GM18867 (cell line): ENCODE results near the gene HEYL.
A peak's percentile ranks its signal among the peaks of the same experiment; 100 is the strongest.

Source experiments
- ATAC-seq: cut with Tn5 transposase; IDR thresholded peaks from one replicate; pipeline ENCODE4 v1.9.1; 2021; ENCODE audit warnings: mild to moderate bottlenecking, moderate library complexity; ENCODE audit not compliant: unreplicated experiment

HEYL gene

DNA sequence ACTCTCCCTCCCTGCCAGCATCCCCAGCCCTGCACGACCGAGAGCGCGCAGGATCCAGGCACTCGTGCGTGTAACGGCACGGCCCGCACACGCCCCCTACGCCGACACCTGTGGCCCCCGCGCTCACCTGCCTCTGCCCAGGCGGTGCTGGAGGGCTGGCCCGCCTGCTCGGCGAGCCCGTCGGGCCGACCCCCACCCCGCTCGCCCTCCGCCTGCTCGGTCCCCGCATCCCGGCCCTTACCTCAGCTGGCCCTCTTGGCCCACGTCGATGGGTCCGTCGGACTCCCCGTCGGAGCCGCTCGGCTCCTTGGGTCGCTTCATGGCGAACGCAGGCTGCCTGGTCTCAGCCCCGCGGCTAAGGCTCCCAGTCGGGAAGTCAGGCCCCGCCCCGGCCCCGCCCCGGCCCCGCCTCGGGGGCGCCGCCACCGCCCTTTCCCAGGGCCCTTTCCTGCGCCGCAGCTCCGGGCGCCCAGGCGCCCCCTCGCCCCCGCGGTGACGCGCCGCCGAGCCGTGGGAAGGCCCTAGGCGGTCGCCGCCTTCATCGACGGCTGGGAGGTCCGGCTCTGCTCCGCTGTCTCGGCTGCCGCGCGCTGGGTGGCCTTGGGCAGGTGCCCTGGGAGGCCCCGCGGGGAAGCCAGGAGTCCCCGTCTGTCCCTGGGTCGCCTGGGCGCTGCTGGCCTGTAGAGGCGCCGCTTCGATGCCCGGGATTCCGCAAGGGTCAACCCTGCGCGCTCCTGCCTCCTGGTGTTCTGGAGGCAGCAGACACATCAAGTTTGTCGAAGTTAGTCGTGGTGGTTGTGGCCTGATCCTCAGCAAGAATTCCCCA is at the start of gene HEYL:
Gene HEYL, minus strand, starts transcription at position 339 of the 826 bp plus-strand sequence. Its CDS starts 18 bp downstream, at position 321.
- peak; percentile 62 for ATAC-seq

DNA sequence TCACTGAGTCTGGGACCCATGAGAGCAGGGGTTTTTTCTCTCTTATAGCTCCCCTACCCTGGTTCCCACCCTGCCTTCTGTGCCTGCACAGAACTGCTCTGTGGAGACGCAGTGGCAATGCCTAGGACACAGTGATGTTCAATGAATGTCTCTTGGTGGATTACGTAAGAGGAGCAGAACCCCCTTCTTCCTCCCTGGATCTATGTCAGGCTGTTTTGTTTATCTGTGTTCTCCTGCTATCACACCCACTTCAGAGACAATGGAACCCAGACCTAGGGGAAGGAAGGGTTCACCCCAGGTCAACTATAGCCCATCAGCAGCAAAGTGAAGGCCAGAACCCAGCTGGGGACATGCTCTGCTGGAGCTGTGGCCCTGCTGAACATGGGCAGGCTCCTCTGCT is 49.8 kb upstream of the HEYL start:
- no peak for ATAC-seq

GRCh38 chr1:39688706-39689105 is 49.3 kb upstream of the HEYL start:
- ATAC-seq: no peak

DNA sequence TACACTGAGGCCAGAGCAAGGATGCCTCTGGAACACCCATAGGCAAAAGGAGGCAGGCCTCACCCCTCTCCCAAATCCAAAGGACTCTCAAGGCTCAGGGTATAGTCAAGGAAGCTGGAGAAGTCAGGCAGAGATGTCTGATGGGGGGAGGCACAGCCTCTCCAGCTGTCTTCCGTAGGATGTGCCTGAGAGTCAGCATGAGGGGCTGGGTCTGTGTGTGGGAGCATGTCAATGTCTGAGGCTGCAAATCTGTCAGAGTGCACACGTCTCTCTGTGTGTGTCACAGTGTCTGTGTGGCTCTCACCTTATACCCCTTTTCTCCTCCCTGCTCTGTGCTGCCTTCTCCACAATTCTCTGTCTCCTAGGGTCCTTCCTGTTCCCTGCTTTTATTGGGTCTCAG is 47.8 kb upstream of the HEYL start:
- ATAC-seq: no peak

DNA sequence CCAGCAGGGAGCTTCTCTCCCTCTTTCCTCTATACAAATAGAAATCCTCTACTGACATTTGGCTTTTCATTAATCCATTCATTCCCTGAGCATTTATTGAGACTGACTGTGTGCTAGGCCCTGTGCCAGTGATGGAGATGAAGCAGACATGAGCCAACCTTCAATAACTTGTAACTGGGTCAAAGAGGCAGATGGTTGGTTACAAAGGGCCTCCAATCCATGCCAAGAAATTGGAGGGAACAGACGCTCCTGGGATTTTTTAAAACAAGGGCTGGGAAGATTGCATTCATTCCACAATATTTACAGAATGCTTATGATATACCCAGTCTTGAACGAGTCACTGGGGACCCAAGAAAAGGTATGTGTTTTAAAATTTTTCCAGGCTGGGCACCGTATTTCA is 45.6 kb upstream of the HEYL start:
- no peak for ATAC-seq

GRCh38 chr1:39684313-39684664 is 44.8 kb upstream of the HEYL start:
- no peak for ATAC-seq

- ATAC-seq: no peak
Observed at GRCh38 chr1:39683591-39684312, 44.3 kb upstream of the HEYL start.

- ATAC-seq: no peak
Observed at GRCh38 chr1:39681999-39682398, 42.6 kb upstream of the HEYL start.

- no peak for ATAC-seq
Observed at GRCh38 chr1:39681294-39681693, 41.9 kb upstream of the HEYL start.

- ATAC-seq: no peak
Observed at GRCh38 chr1:39680751-39681150, 41.3 kb upstream of the HEYL start.

- ATAC-seq: no peak
Observed at GRCh38 chr1:39679821-39680220, 40.4 kb upstream of the HEYL start.

GRCh38 chr1:39678889-39679288 is 39.4 kb upstream of the HEYL start:
- ATAC-seq: no peak

DNA sequence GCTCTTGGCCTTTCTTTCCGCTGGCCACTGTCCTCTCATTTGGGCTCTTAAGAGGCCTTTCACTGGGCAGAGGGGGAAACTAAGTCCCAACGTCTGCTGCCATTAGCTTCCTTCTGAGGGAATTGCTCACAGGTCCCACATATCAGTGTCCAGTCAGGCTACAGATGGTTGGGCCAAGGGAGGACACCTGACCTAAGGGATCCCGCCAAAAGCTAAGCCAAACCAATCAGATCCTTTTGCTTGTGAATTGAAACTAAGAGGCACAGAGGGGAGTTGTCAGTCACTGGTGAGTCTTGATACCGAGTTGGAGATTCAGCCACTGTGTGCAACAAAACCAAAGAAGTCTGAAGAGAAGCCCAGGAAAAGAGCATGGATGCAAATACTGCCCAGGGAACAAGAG is 38.2 kb upstream of the HEYL start:
- no peak for ATAC-seq

- no peak for ATAC-seq
Observed at GRCh38 chr1:39676948-39677548, 37.6 kb upstream of the HEYL start.

GRCh38 chr1:39675220-39675619 is 35.8 kb upstream of the HEYL start:
- ATAC-seq: no peak

DNA sequence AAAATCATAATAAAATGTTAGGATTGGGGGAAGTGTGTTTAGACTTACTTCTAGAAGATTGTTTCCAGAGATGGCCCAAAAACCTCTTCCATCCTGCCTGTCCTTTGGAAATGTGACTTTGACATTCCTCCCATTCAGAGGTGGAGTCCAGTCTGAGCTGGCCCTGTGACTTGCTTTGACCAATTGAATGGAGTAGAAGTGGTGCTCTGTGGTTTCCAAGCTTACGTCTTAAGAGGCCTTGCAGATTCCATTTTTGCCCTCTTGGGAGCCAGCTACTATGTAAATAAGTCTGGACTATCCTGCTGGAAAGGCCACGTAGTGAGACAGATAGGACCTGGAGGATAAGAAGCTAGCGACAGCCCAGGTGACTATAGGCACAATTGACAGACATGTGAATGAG is 33.8 kb upstream of the HEYL start:
- ATAC-seq: no peak

DNA sequence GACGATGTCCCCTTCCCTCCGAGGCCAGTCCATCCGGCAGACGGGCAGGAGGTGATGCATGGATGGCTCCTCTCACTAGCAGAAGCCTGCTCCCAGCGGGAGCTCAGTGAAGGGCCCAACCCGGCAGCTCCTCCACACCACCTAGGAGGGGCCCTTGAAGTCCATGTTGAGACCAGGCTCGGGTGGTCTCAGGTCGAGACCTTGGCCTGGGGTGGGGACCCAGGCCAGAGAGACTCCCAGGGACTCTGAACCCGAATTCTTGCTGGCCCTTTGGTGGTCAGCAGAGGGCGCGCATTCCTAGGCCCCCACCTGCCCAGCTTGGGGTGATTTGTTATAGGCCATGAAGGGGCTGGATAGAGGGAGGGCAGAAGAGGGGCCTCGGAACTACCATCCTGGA is 33.1 kb upstream of the HEYL start:
- no peak for ATAC-seq

DNA sequence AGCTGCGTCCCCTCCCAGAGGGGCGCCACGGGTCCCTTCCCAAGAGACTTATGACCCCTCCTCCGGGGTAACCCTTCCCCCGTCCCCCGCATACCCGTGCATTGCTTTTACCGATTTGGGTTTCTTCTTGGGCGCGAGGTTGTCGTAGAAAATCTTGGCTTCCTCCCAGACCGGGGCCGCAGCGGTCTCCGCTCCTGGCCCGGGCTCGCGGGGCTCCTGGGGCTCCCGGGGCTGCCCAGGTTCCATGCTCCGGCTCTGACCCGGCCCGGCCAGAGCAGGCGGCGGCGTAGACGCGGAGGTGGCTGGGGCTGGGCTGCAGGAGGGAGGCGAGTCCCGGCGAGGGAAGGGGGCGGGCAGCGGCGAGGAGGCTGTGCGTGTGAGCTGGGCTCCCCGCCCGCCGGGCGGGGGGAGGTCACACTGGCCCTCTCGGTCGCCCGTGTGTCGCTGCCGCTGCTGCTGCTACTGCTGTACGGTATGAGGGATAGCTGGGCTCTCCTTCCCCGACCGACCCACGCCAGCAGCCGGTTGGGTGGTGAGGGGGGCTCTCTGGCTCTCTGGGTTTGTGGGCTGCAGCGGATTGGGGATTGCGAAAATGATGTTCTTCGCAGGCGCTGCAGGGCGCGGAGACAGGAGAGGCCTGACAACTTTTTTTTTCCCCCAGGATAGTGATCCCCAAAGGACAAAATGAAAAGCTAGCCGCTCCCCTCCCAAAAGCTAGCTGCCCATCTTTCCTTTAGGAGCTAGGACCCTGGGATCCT is 32.5 kb upstream of the HEYL start, which contains the start of gene NT5C1A:
Gene NT5C1A, minus strand, starts transcription at position 315 of the 758 bp plus-strand sequence. Its CDS starts 69 bp downstream, at position 246.
- ATAC-seq: no peak

DNA sequence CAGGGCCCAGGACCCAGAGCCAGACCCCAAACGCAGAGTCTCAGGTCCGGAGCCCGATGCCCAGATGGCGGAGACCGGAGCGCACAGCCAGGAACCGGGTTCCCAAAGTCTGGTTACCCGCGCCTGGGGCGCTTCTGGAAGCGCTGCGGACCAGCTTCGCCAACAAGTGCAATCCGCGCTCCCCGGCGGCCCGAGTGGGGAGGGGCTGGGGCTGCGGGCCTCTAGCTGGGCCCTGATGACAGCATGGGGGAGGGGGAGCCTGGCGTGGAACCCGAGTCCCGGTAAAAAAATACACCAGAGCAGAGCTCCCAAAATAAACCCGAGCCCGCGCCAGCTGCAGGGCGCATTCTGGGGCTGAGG is 32.0 kb upstream of the HEYL start:
- no peak for ATAC-seq

- ATAC-seq: no peak
Observed at GRCh38 chr1:39670689-39671088, 31.2 kb upstream of the HEYL start.

DNA sequence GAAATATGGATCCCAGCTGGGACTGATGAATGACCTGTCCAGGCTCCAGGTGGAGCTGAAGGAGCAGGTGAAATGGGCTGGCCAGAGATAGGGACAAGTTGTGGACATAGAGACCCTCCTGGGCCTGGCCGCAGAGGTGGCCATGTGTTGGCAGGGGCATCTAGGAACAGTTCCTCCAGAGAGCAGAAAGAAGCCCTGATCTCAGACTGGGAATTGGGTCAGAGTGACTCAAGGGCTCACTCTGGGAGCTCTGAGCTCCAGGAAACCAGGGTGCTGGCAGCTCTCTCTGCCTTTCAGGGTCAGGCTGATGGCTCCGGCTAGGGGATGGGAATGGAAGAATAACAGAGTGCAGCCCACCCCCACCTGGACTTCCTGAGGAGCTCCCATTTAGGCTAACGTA is 29.5 kb upstream of the HEYL start:
- ATAC-seq: no peak
